ENCODE measurements around the gene KCNIP3.

The KCNIP3 gene

DNA sequence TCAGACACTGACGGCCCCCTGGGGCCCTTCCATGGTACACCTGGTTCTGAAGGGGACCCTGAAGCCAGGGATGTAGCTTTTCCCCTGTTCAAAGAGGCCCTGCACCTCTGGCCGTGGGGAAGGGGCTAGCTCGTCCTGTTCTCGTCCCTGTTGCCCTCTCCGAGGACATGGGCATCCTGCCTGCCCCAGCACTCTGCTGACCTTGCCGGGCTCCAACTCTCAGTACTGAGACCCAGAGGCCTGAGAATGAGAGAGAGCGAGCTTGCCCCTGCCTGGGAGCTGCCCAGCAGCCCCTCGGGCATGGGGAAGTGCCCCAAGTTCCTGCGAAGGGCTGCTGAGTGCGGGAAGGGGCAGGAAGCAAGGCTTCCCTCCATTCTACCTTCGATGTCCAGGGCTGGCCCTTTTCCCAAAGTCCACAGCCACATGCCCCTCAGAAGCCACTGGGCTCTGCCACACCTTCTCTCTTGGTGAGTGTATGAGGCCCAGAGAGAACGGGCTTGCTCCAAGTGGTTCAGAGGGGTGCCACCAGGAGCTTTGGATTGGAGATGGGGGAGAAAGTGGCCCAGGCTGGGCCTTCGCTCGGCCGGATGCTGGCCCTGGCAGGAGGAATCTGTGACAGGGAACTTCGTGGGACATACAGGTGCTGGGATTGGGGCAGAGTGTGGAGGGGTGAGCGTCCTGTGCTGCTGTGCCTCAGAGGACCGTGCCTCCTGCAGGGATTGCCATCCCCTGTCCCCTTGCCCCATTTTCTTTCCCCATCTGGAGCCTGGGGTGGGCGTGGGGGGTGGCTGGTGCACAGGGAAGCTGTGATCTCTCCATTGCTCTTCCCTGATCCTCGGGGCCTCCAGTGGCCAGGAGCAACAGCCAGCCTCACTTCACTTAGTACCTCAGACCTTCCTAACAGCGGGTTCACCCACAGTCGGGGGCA is 50.8 kb downstream of the KCNIP3 start:
- Histone ChIP-seq H3K79me2 (ENCODE audit: insufficient read depth, low read depth) (no peaks in the 10 kb centered on the region), H4K20me1 (ENCODE audit: insufficient read depth) (no peaks in the 10 kb centered on the region), H3K27ac (no peak overlapping the region), H3K4me3 (IDR thresholded peaks at IDR 0.05; ENCODE audit: insufficient read depth, low read depth, low read length) (no peak overlapping the region), H3K4me1 (ENCODE audit: low read depth, poor library complexity, severe bottlenecking) (no peaks in the 10 kb centered on the region), H3K4me2 (no peak overlapping the region), H2AFZ (ENCODE audit: low read depth) (no peak overlapping the region), H3K9ac (no peak overlapping the region), H3K36me3 (ENCODE audit: insufficient read depth) (no peaks in the 10 kb centered on the region), H3K27me3 (ENCODE audit: insufficient read depth, low read depth) (no peaks in the 10 kb centered on the region; the same call in 1 of the 2 replicates)
- TF ChIP-seq, protein P1, sequence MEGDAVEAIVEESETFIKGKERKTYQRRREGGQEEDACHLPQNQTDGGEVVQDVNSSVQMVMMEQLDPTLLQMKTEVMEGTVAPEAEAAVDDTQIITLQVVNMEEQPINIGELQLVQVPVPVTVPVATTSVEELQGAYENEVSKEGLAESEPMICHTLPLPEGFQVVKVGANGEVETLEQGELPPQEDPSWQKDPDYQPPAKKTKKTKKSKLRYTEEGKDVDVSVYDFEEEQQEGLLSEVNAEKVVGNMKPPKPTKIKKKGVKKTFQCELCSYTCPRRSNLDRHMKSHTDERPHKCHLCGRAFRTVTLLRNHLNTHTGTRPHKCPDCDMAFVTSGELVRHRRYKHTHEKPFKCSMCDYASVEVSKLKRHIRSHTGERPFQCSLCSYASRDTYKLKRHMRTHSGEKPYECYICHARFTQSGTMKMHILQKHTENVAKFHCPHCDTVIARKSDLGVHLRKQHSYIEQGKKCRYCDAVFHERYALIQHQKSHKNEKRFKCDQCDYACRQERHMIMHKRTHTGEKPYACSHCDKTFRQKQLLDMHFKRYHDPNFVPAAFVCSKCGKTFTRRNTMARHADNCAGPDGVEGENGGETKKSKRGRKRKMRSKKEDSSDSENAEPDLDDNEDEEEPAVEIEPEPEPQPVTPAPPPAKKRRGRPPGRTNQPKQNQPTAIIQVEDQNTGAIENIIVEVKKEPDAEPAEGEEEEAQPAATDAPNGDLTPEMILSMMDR (conservative IDR thresholded peaks at IDR 0.05; ENCODE audit: low read depth, low read length) = no peak

DNA sequence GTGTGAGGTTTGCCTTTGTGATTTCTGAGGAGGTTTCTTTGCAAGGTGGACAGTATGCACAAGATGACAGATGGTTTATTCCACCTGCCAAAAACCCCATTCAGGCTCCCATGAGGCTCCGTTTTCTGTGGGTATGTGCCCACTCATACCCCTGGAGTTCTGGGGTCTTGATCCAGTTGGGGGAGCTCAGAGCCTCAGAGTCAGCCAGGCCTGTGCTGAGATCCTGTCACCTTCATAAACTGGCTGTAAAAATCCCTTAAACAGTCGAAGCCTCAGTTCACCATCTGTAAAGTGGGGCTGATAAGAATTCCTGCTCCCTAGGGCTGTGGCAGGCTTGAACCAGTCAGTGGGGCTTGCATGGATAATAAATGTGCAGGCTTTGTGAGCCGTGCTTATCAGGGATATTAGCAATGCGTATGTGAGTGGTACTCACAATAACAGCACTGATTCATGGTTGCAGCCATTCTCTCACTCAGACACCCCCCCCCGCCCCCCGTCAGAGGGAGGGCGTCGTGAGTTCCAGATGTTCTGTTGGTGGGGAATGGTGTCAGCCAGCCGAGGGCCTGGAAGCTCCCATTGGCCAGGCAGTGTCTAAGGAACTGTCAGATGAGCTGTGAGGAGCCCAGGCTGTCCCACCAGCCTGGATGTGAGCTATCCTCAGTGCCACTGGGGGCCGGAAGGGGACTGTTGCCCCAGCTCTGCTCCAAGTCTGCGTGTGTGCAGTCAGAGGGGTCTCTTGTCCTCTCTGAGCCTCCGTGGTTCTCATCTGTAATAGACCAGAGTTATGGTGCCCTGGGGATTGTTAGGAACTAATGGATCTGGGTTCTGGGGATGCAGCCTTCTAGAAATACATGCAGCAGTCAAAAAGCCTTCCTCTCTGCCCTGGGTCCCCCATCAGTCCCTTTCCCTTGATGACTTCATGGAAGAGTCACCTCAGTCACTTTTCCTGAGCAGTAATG is 51.7 kb downstream of the KCNIP3 start:
- no peak overlapping the region for H2AFZ ChIP-seq (ENCODE audit: low read depth)
- H3K36me3 ChIP-seq (ENCODE audit: insufficient read depth) = no peaks in the 10 kb centered on the region
- no peak overlapping the region for H3K9ac ChIP-seq
- no peaks in the 10 kb centered on the region; the same call in 1 of the 2 replicates for H3K27me3 ChIP-seq (ENCODE audit: insufficient read depth, low read depth)
- H3K27ac ChIP-seq = no peak overlapping the region
- TF ChIP-seq, protein P1 (conservative IDR thresholded peaks at IDR 0.05; ENCODE audit: low read depth, low read length) = no peak
- H3K4me1 ChIP-seq (ENCODE audit: low read depth, poor library complexity, severe bottlenecking) = no peaks in the 10 kb centered on the region
- H3K4me2 ChIP-seq = no peak overlapping the region
- H3K79me2 ChIP-seq (ENCODE audit: insufficient read depth, low read depth) = no peaks in the 10 kb centered on the region
- no peaks in the 10 kb centered on the region for H4K20me1 ChIP-seq (ENCODE audit: insufficient read depth)
- no peak overlapping the region for H3K4me3 ChIP-seq (IDR thresholded peaks at IDR 0.05; ENCODE audit: insufficient read depth, low read depth, low read length)

DNA sequence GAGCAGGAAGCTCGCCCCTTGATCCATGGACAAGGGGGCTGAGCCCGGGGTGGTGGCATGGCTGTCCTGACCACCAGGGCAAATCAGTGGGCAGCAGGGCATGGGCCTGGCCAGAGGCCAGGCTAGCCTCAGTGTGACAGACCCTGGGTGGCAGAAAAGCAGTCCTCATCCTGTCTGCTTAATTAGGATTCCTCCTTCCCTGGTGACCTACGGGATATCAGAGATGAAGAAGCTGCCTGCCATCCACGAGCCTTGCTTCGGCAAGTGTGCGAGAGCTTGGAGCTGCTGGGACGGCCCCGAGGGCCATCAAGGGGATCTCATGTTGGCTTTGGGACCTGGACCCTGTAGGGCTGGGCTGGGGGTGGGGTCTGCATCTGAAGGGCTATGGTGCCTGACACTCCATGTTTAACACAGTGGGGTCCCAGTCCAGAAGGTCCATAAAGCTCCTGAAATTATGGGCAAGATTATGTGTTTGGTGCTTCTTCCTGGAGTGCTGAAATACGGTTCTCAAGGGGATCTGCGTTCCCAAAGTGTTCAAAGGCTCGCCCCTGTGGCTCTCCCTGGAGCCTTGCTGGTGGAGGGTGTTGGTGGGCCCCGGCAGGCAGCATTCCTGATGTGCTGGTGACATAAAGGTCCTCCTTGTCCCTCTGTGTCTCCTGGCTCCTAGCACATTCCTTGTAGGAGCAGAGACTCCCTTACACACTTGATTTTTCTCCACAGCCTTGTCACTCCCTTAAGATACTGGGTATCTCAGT is 52.6 kb downstream of the KCNIP3 start:
- H3K27me3 ChIP-seq (ENCODE audit: insufficient read depth, low read depth) = no peaks in the 10 kb centered on the region; the same call in 1 of the 2 replicates
- H3K4me2 ChIP-seq = no peak overlapping the region
- no peak overlapping the region for H3K27ac ChIP-seq
- no peak overlapping the region for H2AFZ ChIP-seq (ENCODE audit: low read depth)
- H4K20me1 ChIP-seq (ENCODE audit: insufficient read depth) = no peaks in the 10 kb centered on the region
- TF ChIP-seq, protein P1 (conservative IDR thresholded peaks at IDR 0.05; ENCODE audit: low read depth, low read length) = no peak
- no peaks in the 10 kb centered on the region for H3K79me2 ChIP-seq (ENCODE audit: insufficient read depth, low read depth)
- H3K4me3 ChIP-seq (IDR thresholded peaks at IDR 0.05; ENCODE audit: insufficient read depth, low read depth, low read length) = no peak overlapping the region
- no peaks in the 10 kb centered on the region for H3K36me3 ChIP-seq (ENCODE audit: insufficient read depth)
- H3K4me1 ChIP-seq (ENCODE audit: low read depth, poor library complexity, severe bottlenecking) = no peaks in the 10 kb centered on the region
- H3K9ac ChIP-seq = no peak overlapping the region

DNA sequence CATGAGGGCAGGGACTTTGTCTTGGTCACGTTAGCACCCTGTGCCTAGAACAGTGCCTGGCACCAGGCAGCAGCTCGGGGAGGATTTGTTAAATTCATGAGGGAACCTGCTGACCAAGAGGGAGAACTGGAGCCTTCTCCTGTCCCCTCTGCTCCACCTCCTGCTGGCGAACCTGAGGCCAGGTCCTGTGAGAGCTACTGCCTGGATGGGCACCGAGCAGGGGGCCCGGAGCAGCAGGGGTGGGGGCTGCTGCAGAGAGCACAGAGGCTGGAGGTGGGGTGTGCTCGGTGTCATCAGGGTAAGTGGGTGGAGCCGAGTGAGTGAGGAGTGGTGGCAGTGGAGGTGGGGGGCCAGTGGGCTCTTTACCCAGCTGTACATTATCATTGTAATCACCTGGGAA is 53.2 kb downstream of the KCNIP3 start:
- no peak overlapping the region for H2AFZ ChIP-seq (ENCODE audit: low read depth)
- no peak overlapping the region for H3K4me2 ChIP-seq
- H3K79me2 ChIP-seq (ENCODE audit: insufficient read depth, low read depth) = no peaks in the 10 kb centered on the region
- no peak overlapping the region for H3K27ac ChIP-seq
- no peaks in the 10 kb centered on the region for H3K27me3 ChIP-seq (ENCODE audit: insufficient read depth, low read depth)
- H4K20me1 ChIP-seq (ENCODE audit: insufficient read depth) = no peaks in the 10 kb centered on the region
- no peak overlapping the region for H3K4me3 ChIP-seq (IDR thresholded peaks at IDR 0.05; ENCODE audit: insufficient read depth, low read depth, low read length)
- H3K4me1 ChIP-seq (ENCODE audit: low read depth, poor library complexity, severe bottlenecking) = no peaks in the 10 kb centered on the region
- TF ChIP-seq, protein P1 (conservative IDR thresholded peaks at IDR 0.05; ENCODE audit: low read depth, low read length) = no peak
- no peaks in the 10 kb centered on the region for H3K36me3 ChIP-seq (ENCODE audit: insufficient read depth)
- no peak overlapping the region for H3K9ac ChIP-seq
